HG03025 (cell line): ENCODE data around the gene SOSTDC1.
"Not testable (repeated sequence)": the region's sequence is repeated elsewhere in the genome, so short reads cannot be mapped to it uniquely, and the experiment has no call there.

Source experiments
- ATAC-seq: cut with Tn5 transposase; IDR thresholded peaks from one replicate; pipeline ENCODE4 v1.9.1; 2021; ENCODE audit warnings: mild to moderate bottlenecking, moderate library complexity; ENCODE audit not compliant: unreplicated experiment, low FRiP score

SOSTDC1 gene

DNA sequence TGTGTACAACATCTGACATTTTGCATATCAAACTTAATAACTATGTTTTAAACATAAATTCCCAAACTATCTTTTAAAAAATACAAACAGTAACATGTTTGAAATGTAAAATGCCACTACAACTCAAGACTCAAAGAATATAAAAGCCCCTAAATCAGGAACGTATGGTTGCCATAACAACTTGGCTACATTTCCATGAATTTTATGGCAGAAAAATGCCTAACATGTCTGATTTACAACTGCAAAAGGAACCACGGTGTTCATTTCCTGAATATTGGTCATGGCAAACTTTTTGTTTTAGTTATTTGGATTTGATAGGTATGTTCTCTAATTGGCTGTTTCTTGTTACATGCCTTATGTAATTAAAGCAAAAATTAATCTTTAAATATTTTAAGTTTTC lies 2.0 kb downstream of the SOSTDC1 start:
- no peak for ATAC-seq

DNA sequence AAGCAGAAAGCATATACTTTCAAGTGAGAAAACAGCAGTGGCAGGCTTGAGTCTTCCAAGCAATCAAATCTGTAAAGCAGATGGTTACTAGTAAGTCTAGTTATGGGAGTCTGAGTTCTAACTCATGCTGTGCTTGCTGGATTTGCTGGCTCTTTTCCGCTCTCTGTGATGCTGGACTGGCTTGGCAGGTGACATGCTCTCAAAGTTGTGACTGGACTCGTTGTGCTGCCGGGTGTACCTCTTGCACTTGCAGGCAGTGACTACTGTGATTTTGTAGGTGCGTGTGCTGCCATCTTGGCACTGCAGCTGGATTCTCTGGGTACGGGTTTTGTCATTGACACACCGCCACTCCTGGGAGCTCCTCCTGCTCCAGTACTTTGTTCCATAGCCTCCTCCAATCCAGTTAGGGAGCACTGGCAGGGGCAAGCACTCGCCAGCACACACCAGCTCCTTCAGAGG lies 3.1 kb downstream of the SOSTDC1 start:
- ATAC-seq = no peak

DNA sequence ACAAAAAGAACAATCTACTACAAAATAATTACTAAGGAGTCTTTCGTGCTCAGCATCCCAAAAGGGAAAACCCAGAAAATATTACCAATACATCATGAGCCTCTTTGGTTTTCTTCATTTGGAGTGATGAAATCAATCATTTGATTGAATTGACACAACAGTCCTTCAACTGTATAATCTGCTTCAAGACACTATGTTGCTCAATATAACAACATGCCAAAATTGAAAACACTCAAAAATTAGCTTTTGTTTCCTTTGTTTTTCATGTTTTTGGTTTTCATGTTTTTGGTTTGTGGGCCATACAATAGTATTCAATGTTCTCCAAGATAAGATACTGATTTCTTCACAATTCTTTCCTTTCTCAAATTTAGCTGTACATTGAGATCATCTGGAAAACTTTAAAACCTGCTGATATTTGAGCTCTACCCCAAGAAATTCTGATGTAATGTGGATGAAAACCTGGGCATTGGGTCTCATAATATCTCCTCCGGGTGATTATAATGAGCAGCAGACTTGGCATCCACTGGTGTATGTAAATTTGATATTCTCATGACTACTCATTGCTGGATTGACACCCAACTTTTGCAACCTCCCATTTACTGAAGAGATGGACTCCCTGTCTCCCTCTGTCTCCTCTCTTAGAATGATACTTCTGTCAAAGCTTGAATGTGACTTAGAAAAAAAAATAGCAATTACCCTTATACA lies 4.6 kb downstream of the SOSTDC1 start:
- ATAC-seq = no peak

DNA sequence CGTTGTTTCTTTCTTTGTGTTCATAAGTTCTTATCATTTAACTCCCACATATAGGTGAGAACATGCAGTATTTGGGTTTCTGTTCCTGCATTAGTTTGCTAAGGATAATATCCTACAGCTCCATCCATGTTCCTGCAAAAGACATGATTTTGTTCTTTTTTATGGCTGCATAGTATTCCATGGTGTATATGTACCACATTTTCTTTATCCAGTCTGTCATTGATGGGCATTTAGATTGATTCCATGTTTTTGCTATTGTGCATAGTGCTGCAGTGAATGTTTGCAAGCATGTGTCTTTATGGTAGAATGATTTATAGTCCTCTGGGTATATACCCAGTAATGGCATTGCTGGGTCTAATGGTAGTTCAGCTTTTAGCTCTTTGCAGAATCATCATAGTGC lies 9.2 kb downstream of the SOSTDC1 start:
- not testable (repeated sequence) for ATAC-seq

DNA sequence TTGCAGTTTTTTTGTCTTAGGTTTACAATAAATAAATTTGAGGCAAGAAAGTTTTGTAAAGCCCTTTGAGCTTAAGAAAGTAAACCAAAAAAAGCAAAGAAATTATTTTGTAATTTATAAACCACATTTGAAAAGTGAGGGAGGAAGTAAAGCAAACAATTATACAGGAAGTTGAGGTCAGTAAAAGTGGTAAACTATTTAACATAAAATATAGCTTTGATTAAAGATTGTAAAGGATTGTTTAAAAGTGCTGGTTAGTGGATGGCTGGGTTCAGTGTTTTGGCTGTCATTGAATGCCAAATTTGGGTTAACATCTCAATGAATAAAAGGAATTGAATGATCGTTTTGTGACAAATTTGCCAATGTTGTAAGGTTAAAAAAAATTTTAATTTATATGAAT lies 9.9 kb downstream of the SOSTDC1 start:
- ATAC-seq = no peak

DNA sequence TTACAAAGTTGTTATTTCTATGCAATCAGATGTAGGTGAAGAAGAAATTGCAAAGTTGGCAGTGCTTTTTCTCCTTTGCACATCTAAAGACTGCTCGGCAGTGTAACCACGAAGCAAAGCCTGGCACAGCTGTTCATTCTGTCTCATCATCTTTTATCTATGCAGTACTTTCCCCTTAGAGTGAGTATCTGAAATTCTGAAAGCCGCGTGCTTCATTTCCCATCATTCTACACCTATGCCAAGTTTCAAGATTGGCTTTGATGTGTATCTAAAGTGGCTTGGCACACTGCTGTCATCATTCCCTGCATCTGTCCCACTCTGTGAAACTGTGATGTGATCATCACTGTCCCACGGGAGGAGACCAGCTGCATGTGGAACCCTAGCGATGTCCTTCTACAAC lies 15.2 kb downstream of the SOSTDC1 start:
- no peak for ATAC-seq

DNA sequence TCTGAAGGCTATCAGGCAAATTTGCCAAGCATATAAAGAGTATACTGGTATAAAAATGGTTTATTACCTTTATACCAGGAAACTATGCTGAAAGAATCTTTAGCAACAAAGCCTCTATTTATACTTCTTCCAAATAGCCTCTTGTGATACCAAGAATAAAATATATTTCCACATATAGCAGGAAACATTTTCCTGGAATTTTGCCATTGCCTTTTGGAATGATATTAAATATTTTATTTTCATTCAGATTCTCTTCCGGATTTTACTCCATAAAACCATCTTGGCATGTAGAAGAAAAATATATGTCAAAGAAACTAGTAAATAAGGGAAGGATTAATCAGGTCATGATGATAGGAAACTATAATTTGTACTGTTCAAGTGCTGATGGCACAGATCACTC lies 17.7 kb downstream of the SOSTDC1 start:
- ATAC-seq = no peak

DNA sequence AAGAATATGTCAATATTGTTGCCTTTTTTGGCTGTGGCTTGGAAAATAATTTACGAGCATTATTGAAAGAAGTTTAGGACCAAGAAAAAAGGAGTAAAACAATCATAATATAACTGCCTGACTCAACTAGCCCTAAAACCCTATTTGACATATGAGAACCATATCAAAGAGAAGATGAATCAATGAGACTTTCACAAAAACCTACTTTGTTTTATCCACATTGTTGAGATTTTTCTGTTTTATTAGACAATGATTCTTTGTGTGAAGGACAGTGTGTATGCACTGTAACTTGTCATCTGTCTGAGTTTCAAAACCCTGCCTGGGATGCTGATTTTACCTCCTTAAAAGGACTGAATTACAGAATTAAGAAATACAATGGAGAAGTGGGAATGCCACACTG lies 19.0 kb downstream of the SOSTDC1 start:
- ATAC-seq = no peak

DNA sequence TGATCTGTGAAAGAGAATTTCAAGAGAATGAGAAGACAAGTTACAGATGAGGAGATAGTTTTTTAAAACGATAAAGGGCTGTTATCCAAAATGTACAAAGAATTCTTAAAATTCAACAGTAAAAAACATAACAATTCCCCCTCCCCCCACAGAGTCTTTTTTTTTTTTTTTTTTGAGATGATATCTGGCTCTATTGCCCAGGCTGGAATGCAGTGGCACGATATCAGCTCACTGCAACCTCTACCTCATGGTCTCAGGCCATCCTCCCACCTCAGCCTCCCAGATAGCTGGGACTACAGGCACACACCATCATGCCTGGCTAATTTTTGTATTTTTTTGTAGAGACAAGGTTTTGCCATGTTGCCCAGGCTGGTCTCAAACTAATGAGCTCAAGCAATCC lies 21.7 kb downstream of the SOSTDC1 start:
- ATAC-seq = not testable (repeated sequence)

DNA sequence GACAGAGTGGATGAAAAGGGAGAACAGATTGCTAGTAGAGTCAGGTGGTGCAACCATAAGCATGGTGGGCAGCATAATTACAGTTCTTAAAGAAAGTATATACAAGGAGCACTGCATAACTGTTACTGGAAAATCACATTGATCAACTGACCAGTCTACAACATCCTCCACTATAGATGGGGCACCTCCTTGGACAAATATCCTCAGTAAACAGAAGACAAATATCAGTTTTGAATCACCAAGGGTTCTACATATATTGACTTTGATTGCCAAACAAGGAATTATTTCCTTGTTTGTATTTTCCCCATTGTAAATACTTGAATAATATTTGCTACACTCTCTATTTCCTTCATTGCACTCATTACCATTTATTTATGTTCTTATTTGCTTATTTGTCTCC lies 26.6 kb downstream of the SOSTDC1 start:
- ATAC-seq = no peak

DNA sequence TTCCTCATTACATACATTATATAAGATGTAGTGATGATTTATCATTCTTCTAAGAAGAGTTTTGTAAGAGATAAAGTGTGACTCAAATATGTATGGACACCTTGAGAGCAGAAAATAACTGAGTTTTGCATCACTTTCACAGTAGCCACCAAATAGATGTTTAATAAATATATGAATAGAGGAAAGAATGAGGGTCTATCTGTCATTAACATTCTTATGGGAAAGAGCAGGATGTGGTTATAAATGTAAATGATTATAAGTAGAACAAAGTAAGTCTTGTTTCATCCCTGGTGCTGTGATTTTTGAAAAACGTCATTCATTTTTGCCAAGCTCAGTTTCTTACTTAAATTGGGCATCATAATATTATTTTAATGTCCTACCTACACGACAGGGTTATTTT lies 29.2 kb downstream of the SOSTDC1 start:
- ATAC-seq = no peak

DNA sequence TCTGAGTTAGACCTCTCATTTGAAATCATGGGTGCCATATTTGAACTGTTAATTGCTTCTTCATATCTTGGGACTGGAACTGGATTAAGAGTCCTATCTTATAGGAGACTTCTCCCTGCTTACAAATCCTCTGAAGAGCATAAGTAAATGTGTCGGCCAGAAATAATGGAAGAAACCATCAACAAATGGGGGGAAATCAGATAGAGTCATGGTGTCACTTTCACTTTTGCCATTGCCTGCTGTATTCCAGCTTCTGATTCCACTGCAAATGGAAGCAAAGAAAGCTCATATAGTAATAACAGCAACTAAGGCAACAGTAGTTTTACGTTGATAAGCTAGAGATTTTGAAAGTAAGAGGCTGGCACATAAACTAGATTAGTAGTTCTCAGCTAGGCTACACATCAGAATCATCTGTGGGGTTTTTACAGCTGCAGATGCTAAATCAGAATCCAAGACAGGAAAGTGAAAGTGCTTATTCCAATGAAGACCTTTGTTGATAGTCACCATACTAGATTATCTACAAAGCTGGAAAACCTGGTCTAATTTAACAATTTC lies 31.9 kb downstream of the SOSTDC1 start:
- ATAC-seq = no peak

DNA sequence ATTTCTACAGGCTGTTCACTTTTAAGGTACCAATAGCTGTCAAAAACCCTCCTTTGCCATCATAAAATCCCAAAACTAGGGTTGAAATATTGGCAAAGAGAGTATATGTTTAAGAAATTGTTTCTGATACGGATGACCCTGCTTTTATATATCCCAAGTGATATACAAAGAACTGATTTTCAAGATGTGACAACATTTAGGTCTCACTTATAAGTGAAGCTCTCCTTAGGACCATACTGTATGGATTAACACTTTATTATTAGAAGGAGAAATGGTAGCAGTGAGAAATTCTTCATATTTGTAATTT lies 33.2 kb downstream of the SOSTDC1 start:
- ATAC-seq = no peak

DNA sequence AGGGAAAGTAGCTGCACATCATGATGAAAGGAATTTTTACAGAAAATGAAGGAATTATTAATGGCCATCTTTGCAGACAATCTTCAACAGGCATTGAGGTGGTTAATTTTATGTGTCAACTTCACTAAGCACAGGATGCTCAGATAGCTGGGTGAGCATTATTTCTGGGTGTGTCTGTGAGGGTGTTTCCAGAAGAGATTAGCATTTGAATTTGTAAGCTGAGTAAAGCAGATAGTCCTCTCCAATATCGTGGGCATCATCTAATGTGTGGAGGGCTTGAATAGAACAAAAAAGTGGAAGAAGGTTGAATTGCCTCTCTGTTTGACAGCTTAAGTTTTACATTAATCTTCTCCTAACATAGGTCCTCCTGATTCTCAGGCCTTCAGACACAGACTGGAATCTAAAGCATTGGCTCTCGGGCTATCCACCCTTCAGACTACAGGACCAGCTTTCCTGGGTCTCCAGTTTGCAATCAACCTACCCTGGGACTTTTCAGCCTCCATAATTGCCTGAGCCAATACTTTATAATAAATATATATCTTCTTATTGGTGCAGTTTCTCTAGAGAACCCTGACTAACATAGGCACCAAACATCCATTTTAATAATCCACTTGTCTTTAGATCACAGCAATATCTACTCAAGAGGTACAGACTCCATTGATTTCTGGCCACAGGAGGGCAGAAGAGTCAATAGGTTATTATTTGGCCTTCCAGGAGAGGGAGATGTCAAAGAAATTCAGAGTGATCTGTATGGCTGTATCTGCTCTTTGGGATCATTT lies 33.7 kb downstream of the SOSTDC1 start:
- ATAC-seq = no peak

DNA sequence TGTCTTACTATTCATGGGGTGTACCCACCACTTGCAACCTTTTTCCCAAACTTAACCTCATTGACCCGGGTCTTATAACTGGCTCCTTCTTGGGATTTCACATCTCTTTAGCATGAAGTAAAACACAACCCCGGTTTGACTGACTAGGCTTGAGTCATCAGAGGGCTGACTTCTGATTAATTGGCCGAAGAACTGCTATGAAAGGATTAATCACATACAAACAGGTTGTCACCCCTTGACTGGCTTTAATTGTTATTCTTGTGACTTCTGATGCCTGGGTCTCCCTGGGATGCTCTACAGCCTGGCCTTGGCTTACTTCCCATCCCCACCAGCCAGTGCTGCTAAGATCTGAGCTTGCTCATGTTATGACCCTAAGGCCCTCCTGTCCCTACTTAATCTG lies 35.4 kb downstream of the SOSTDC1 start:
- no peak for ATAC-seq

DNA sequence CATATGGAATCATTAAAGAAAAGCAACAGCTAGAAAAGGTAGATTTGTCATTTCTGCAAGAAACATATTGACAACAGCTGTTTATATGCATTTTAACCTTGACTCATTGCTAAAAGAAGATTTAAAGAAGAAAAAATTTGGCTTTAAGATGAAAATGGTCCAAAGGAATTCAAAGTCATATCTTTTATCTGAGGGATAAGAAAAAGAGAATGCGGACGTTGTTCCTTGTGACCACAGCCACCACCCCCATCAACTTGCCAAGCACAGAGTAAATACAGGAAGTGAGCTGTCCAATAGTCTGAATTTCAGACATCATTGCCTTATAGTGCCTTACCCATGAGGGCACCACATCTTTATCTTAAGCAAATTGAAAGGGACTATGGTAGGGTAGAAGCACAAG lies 36.9 kb downstream of the SOSTDC1 start:
- ATAC-seq = no peak

DNA sequence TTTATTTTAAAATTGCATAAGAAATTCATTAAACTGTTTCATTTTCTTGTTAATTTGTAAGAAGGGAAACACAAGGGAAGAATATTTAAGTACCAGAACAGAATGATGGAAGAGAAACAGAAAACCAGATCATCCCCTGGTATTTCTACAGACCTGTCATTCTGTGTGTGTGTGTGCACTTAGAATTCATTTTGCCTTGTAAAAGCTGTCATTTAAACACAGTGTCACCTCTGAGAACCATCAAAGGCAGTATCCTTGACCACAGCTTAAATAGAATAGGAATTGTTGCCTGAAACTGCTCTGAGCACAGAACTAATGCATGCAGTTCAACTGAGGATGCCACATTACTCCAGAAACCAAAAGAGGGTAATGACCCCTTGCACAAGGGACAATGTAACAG lies 37.4 kb downstream of the SOSTDC1 start:
- no peak for ATAC-seq

DNA sequence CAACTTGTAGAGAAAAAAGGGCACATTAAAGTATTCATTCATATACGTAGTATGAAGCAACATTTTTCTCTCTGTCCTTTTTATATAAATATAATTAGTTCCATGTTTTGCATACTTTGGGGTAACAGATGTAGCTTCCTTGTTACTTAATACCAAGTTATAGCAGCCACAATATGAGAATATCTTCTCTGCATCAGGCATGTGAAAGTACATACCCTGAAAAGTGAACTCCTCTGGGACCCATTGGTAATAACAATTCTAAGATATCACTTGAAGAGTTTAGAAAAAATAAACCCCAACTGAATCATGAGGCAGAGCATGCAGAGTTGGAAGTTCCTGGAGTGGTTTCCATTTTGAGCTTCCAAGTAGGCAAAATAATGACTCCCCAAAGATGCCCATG lies 41.8 kb downstream of the SOSTDC1 start:
- ATAC-seq = no peak

DNA sequence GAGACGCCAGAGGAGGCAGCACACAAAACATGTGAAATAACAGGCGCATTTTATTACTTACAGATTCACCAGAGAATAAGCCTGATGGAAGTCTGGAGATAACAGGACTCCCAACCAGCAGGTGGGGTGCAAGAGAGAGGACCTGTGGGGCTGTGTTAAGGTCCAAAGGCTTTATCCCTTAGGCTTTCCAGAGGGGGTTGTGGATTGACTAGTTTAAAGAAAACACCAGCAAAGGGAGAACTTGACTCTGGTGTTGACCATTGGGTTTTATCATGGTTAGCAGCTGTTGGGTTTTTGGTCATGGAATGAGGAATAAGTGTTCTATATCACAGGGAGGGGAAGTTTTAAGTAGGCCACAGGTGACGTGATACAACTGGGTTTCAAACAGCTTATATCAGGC lies 42.6 kb downstream of the SOSTDC1 start:
- no peak for ATAC-seq

DNA sequence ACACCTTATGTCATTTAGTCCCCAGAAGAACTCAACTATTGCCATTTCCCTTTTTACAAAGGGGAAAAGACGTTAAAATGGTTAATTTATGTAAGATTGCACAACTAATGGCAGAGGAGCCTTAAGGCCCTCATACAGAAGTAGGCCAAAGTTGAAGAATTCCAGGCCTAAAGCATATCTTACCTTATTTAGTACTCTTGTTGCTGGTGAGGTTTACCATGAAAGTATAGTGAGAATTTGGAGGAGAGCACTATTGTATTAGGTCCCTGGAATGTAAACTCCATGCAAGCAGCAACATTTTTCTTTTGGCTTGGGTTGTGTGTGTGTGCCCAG lies 43.5 kb downstream of the SOSTDC1 start:
- no peak for ATAC-seq

DNA sequence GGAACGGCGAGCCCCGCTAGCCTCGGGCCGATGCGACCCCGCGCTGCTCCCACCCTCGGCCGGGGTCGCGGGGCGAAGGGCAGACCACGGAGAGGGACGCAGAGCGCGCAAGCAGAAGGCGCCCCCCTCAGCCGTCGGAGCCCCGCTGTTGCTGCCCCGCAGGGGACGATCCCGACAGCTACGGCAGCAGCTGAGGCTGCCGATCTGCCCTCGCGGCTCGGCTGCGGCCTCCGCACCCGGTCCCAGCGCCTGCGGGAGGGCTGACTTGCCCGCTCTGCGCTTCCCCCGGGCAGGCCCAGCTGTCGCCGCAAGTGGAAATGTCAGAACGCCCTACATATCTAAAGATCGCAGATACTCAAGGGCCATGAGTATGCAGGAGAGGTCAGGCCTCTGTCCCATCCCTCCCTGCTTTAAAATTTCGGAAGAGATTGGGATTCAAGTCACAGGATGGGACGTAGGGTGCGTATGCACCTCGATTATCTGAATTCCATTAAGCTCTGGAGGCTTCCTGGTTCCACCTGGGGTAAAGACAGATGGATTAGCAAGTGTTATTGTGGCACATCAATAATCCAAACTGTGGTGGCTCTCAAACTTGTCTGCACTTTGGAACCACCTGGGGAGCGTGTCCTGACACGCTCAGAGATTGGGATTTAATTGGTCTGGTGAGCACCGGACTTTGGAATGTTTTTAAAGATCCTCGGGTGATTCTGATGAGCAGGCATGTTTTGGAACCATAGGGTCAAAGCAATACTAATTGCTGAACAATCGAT lies 44.0 kb downstream of the SOSTDC1 start, which contains the start of gene CRPPA:
TSS of gene CRPPA (minus strand) at position 206 of the 770 bp plus-strand sequence. CDS start 216 bp downstream, outside the sequence.
- peak; percentile 24 for ATAC-seq
